Mucosa of stomach (tissue), 1 donor: ENCODE results near the gene ABCA2.

Experiments
- H3K27me3 ChIP-seq: one replicate; pipeline ENCODE4 v1.7.0; 2013; ENCODE audit warnings: mild to moderate bottlenecking, low read length; ENCODE audit not compliant: control insufficient read depth, insufficient read depth
- H3K36me3 ChIP-seq: one replicate; pipeline ENCODE4 v1.7.0; 2013; ENCODE audit warnings: low read length; ENCODE audit not compliant: control insufficient read depth, insufficient read depth
- H3K4me1 ChIP-seq: one replicate; pipeline ENCODE4 v1.7.0; 2013; ENCODE audit warnings: mild to moderate bottlenecking, low read length; ENCODE audit not compliant: control insufficient read depth, insufficient read depth
- H3K4me3 ChIP-seq: one replicate; pipeline ENCODE4 v1.7.0; 2013; ENCODE audit warnings: low read length
- H3K9ac ChIP-seq: one replicate; pipeline ENCODE4 v1.7.0; 2013; ENCODE audit warnings: mild to moderate bottlenecking, low read length, moderate library complexity
- H3K9me3 ChIP-seq: one replicate; pipeline ENCODE4 v1.7.0; 2013; ENCODE audit warnings: mild to moderate bottlenecking, low read length, moderate library complexity; ENCODE audit not compliant: control insufficient read depth
- donor health status: Pancreatic carcinoma.

Gene ABCA2

GRCh38 chr9:136990242-136990911, 37.7 kb downstream of the ABCA2 start:
- no peaks in the 10 kb centered on the region for H3K9me3 ChIP-seq
- H3K36me3 ChIP-seq, result no peaks in the 10 kb centered on the region

GRCh38 chr9:136988872-136989271, 39.2 kb downstream of the ABCA2 start:
- Histone ChIP-seq H3K36me3 (no peaks in the 10 kb centered on the region), H3K4me1 (peaks cover 12% of the 10 kb centered on the region), H3K9ac (no peak overlapping the region), H3K27me3 (peaks cover 22% of the 10 kb centered on the region), H3K4me3 (no peak overlapping the region), H3K9me3 (no peaks in the 10 kb centered on the region)

More at GRCh38 chr9:136990242-136990911, 37.7 kb downstream of the ABCA2 start:
- Histone ChIP-seq H3K9ac (no peak overlapping the region), H3K27me3 (peaks cover 7% of the 10 kb centered on the region), H3K4me1 (peaks cover 17% of the 10 kb centered on the region), H3K4me3 (no peak overlapping the region)

DNA sequence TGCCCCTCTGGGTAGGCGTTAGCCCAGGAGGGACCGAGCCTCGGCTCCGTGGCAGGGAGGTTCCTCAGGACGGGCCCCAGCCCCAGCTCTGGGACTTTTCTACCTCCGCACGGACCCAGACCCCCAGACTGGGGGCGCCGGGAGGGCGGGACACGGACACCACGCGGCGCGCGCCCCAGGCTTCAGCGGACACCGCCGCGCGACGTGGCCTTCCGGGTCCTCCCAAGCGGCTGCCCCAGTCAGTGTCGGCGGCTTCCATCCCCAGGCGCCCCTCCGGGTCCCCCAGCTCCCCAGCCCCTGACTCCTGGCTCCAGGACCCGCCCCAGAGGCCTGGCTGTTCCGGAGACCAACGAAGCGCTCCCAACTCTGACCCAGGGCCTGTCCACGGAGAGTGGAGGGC, 42.2 kb downstream of the ABCA2 start:
- H3K4me3 ChIP-seq, result no peak overlapping the region
- no peaks in the 10 kb centered on the region for H3K36me3 ChIP-seq
- H3K9ac ChIP-seq, result no peak overlapping the region
- no peaks in the 10 kb centered on the region for H3K4me1 ChIP-seq
- H3K27me3 ChIP-seq, result peaks cover 28% of the 10 kb centered on the region
- no peaks in the 10 kb centered on the region for H3K9me3 ChIP-seq

DNA sequence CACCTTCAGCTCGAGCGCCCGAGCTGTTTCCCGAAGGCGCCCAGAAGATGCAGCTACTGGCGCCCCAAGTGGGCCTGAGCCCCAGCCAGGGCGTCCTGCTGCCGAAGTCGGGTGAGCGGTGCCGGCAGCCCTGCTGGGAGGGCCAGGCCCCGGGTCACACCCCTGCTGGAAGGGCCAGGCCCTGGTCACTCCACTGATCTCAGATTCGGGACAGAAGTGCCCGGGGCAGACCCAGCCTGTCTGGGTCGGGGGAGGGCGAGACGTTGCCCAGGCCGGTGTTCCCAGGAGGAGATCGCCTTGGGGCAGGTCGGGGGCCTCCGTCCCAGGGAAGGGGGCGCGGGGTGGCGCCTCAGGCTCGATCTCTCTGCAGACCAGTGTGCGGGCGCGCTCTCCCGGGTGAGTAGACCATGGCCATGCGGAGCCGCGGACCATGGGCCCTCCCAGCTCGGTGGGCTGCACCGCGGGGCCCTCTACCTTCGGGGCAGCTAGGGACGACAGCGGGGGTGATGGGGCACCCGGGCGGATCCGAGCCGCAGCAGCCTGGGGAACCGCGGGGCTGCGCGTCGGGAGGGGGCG, 42.9 kb downstream of the ABCA2 start:
- H3K4me1 ChIP-seq, result no peaks in the 10 kb centered on the region
- peaks cover 31% of the 10 kb centered on the region for H3K27me3 ChIP-seq
- H3K9ac ChIP-seq, result no peak overlapping the region
- no peaks in the 10 kb centered on the region for H3K9me3 ChIP-seq
- no peak overlapping the region for H3K4me3 ChIP-seq
- H3K36me3 ChIP-seq, result no peaks in the 10 kb centered on the region

GRCh38 chr9:136984464-136985026, 43.5 kb downstream of the ABCA2 start:
- no peak overlapping the region for H3K9ac ChIP-seq
- H3K4me3 ChIP-seq, result no peak overlapping the region
- no peaks in the 10 kb centered on the region for H3K4me1 ChIP-seq
- H3K27me3 ChIP-seq, result peaks cover 31% of the 10 kb centered on the region
- no peaks in the 10 kb centered on the region for H3K9me3 ChIP-seq
- H3K36me3 ChIP-seq, result no peaks in the 10 kb centered on the region

DNA sequence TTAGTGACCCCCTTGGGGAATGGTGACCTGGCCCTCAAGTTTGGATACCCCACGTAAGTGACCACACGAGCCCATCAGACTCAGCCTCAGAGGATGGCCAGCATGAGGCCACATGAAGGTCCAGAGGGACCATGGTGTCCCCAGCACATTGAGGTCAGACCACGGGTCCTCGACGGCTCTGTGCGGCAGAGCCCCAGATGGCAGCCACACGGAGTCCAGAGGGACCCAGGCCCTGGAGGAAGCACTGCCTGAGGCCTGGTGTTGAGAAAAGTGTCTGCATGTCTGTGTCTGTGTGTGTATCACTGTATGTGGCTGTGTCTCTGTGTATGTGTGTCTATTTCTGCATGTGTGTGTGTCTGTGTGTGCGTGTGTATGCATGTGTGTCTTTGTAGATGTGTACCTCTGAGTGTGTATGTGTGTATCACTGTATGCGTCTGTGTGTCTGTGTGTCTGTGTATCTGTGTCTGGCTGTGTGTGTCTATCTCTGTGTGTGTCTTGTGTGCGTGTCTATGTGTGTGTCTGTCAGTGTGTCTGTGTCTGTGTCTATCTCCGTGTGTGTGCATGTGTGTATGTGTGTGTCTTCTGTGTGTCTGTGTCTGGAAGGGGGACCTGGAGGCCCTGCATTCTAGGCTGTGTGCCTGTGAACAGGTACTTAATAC, 44.3 kb downstream of the ABCA2 start:
- no peaks in the 10 kb centered on the region for H3K36me3 ChIP-seq
- no peak overlapping the region for H3K4me3 ChIP-seq
- H3K4me1 ChIP-seq, result no peaks in the 10 kb centered on the region
- H3K9me3 ChIP-seq, result no peaks in the 10 kb centered on the region
- peaks cover 31% of the 10 kb centered on the region for H3K27me3 ChIP-seq
- H3K9ac ChIP-seq, result no peak overlapping the region

- Histone ChIP-seq H3K4me3 (no peak overlapping the region), H3K27me3 (peaks cover 31% of the 10 kb centered on the region), H3K4me1 (no peaks in the 10 kb centered on the region)
Observed at GRCh38 chr9:136983167-136983566, 44.9 kb downstream of the ABCA2 start.

DNA sequence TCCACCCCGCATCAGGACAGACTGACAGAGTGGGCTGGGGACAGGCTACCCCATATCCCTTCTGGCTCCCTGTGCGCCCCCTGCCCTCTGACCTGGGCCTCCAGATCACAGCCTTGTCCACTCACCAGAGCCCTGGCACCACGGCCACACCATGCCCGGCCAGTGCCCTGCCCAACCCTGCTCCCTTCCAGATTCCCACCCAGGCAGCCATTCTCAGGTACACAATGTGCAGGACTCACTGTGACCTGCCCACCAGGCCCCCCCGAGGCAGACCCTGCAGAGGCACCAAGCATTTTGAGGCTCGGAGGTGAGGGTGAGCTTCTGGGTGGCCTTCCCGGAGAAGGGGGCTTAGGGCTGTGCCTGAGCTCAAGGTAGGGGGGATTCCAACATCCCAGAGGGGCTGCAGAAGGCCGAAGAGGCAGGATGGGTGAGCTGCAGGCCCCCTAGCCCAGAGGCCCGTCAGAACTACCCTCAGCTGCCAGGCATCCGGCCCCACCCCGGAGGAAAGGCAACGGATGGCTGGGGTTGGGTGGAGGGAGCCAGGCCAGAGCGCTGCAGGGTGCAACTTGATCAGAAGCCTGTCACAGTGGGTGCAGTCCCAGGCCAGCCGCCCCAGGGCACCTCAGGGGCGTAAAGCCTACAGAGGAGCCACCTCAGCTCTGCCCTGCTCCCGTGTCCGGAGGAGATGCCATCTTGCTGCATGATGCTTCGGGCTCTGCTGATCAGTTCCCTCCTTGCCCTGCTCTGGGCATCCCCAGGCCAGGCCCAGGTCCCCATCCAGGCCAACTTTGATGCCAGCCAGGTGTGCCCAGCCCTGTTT, 45.6 kb downstream of the ABCA2 start, which contains the start of gene LCNL1:
Gene LCNL1 (plus strand): TSS at position 762 of the 820 bp plus-strand sequence. CDS start 594 bp downstream, outside the sequence.
- Histone ChIP-seq H3K9me3 (no peaks in the 10 kb centered on the region), H3K4me3 (no peak within 1 kb of the TSS), H3K9ac (no peak within 1 kb of the TSS), H3K27me3 (peaks cover 31% of the 10 kb centered on the region), H3K4me1 (peaks cover 6% of the 10 kb centered on the region), H3K36me3 (no peaks in the 10 kb centered on the region)

More at GRCh38 chr9:136983167-136983566, 44.9 kb downstream of the ABCA2 start:
- Histone ChIP-seq H3K36me3 (no peaks in the 10 kb centered on the region), H3K9ac (no peak overlapping the region), H3K9me3 (no peaks in the 10 kb centered on the region)

- H3K36me3 ChIP-seq, result no peaks in the 10 kb centered on the region
- no peak overlapping the region for H3K4me3 ChIP-seq
- H3K9ac ChIP-seq, result no peak overlapping the region
- no peaks in the 10 kb centered on the region for H3K9me3 ChIP-seq
- H3K27me3 ChIP-seq, result peaks cover 31% of the 10 kb centered on the region
- H3K4me1 ChIP-seq, result peaks cover 7% of the 10 kb centered on the region
Observed at GRCh38 chr9:136981588-136982231, 46.3 kb downstream of the ABCA2 start.

GRCh38 chr9:136980669-136981478, 47.2 kb downstream of the ABCA2 start:
- Histone ChIP-seq H3K27me3 (peaks cover 28% of the 10 kb centered on the region), H3K9me3 (no peaks in the 10 kb centered on the region), H3K9ac (no peak overlapping the region), H3K36me3 (no peaks in the 10 kb centered on the region), H3K4me1 (peaks cover 8% of the 10 kb centered on the region), H3K4me3 (no peak overlapping the region)
